ENCODE data around the gene PI4K2A.

PI4K2A gene

DNA sequence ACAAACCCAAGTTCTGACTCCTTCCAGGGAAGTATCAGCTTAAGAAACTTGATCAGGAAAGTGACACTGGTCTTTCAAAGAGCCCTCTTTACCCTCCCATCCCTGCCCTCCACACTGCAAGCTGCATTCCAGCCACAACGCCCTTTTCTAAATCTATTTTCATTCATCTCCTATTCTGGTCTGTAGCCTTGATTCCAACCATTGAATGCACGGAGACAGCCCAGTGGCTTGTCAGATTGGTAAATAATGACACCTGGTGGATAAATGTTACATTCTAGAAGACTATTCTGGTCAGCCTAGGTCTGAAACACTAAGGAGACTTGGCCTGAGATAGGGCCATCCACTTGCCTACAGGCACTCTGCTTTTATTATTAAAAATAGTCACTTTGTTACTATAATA, 28.1 kb upstream of the PI4K2A start:
- H3K9me3 ChIP-seq (ENCODE audit: insufficient read depth, low read length), result no peaks in the 10 kb centered on the region
- TF ChIP-seq EZH2phosphoT487 (conservative IDR thresholded peaks at IDR 0.05; ENCODE audit: low read length) (no peak), CTCF (IDR thresholded peaks at IDR 0.05; ENCODE audit: insufficient read depth, low read length, poor library complexity, severe bottlenecking) (no peak)
- no peak overlapping the region for H3K4me3 ChIP-seq (ENCODE audit: insufficient read depth, low read length, poor library complexity, severe bottlenecking)
- H3K36me3 ChIP-seq (ENCODE audit: low read length), result no peaks in the 10 kb centered on the region
- no peaks in the 10 kb centered on the region for H3K9me2 ChIP-seq (replicated peaks; ENCODE audit: insufficient read depth, low read length)
- no peak overlapping the region for H3K9ac ChIP-seq (ENCODE audit: low read length)
- H4K20me1 ChIP-seq (ENCODE audit: low read depth, low read length), result no peaks in the 10 kb centered on the region
- H3K79me2 ChIP-seq (ENCODE audit: insufficient read depth, low read length), result no peaks in the 10 kb centered on the region
- no peaks in the 10 kb centered on the region for H3F3A ChIP-seq (ENCODE audit: insufficient read depth)
- H2AFZ ChIP-seq (ENCODE audit: low read depth, low read length, severe bottlenecking), result no peak overlapping the region
- H3K27me3 ChIP-seq (ENCODE audit: low read length), result no peaks in the 10 kb centered on the region
- no peak overlapping the region for H3K27ac ChIP-seq (ENCODE audit: low read depth, low read length)
- H3K4me2 ChIP-seq (ENCODE audit: low read depth, low read length, poor library complexity, severe bottlenecking), result no peak overlapping the region

DNA sequence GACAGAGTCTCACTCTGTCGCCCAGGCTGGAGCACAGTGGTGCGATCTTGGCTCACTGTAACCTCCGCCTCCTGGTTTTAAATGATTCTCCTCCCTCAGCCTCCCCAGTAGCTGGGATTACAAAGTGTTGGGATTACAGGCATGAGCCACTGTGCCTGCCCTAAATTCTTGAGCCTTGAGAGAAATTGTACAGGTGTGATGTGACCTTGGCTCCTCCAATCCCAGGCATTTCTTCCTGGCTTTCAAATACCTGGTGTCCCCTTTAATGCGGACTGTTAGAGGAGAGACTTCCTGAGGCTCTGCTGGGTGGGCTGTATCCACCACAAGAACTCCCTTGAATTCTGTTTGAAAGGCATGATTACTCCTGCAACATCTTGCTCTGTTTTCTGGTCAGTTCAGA, 22.2 kb upstream of the PI4K2A start:
- H2AFZ ChIP-seq (ENCODE audit: low read depth, low read length, severe bottlenecking), result no peak overlapping the region
- no peaks in the 10 kb centered on the region for H3F3A ChIP-seq (ENCODE audit: insufficient read depth)
- H3K36me3 ChIP-seq (ENCODE audit: low read length), result no peaks in the 10 kb centered on the region
- H3K27ac ChIP-seq (ENCODE audit: low read depth, low read length), result no peak overlapping the region
- H3K9me3 ChIP-seq (ENCODE audit: insufficient read depth, low read length), result no peaks in the 10 kb centered on the region
- H3K27me3 ChIP-seq (ENCODE audit: low read length), result no peaks in the 10 kb centered on the region
- H4K20me1 ChIP-seq (ENCODE audit: low read depth, low read length), result no peaks in the 10 kb centered on the region
- no peak overlapping the region for H3K9ac ChIP-seq (ENCODE audit: low read length)
- no peak overlapping the region for H3K4me3 ChIP-seq (ENCODE audit: insufficient read depth, low read length, poor library complexity, severe bottlenecking)
- H3K79me2 ChIP-seq (ENCODE audit: insufficient read depth, low read length), result no peaks in the 10 kb centered on the region
- no peak overlapping the region for H3K4me2 ChIP-seq (ENCODE audit: low read depth, low read length, poor library complexity, severe bottlenecking)
- no peaks in the 10 kb centered on the region for H3K9me2 ChIP-seq (replicated peaks; ENCODE audit: insufficient read depth, low read length)
- TF ChIP-seq EZH2phosphoT487 (conservative IDR thresholded peaks at IDR 0.05; ENCODE audit: low read length) (no peak), CTCF (IDR thresholded peaks at IDR 0.05; ENCODE audit: insufficient read depth, low read length, poor library complexity, severe bottlenecking) (no peak)

- no peak overlapping the region for H3K4me2 ChIP-seq (ENCODE audit: low read depth, low read length, poor library complexity, severe bottlenecking)
- no peaks in the 10 kb centered on the region for H3K79me2 ChIP-seq (ENCODE audit: insufficient read depth, low read length)
- H3K4me3 ChIP-seq (ENCODE audit: insufficient read depth, low read length, poor library complexity, severe bottlenecking), result no peak overlapping the region
- TF ChIP-seq CTCF (IDR thresholded peaks at IDR 0.05; ENCODE audit: insufficient read depth, low read length, poor library complexity, severe bottlenecking), result no peak
- no peak for TF ChIP-seq EZH2phosphoT487 (conservative IDR thresholded peaks at IDR 0.05; ENCODE audit: low read length)
- no peaks in the 10 kb centered on the region for H4K20me1 ChIP-seq (ENCODE audit: low read depth, low read length)
- H3K27me3 ChIP-seq (ENCODE audit: low read length), result no peaks in the 10 kb centered on the region
- no peaks in the 10 kb centered on the region for H3K9me2 ChIP-seq (replicated peaks; ENCODE audit: insufficient read depth, low read length)
- no peak overlapping the region for H2AFZ ChIP-seq (ENCODE audit: low read depth, low read length, severe bottlenecking)
- no peaks in the 10 kb centered on the region for H3F3A ChIP-seq (ENCODE audit: insufficient read depth)
- H3K9me3 ChIP-seq (ENCODE audit: insufficient read depth, low read length), result no peaks in the 10 kb centered on the region
- H3K9ac ChIP-seq (ENCODE audit: low read length), result no peak overlapping the region
- no peak overlapping the region for H3K27ac ChIP-seq (ENCODE audit: low read depth, low read length)
- H3K36me3 ChIP-seq (ENCODE audit: low read length), result no peaks in the 10 kb centered on the region
These were observed 21.7 kb upstream of the PI4K2A start for GRCh38 chr10:97618733-97619132.

GRCh38 chr10:97623277-97623676, 17.2 kb upstream of the PI4K2A start:
- Histone ChIP-seq H3K79me2 (ENCODE audit: insufficient read depth, low read length) (no peaks in the 10 kb centered on the region), H3F3A (ENCODE audit: insufficient read depth) (no peaks in the 10 kb centered on the region), H3K9me2 (replicated peaks; ENCODE audit: insufficient read depth, low read length) (no peaks in the 10 kb centered on the region), H3K9ac (ENCODE audit: low read length) (no peak overlapping the region), H3K27ac (ENCODE audit: low read depth, low read length) (no peak overlapping the region), H3K27me3 (ENCODE audit: low read length) (no peaks in the 10 kb centered on the region), H2AFZ (ENCODE audit: low read depth, low read length, severe bottlenecking) (no peak overlapping the region), H3K4me2 (ENCODE audit: low read depth, low read length, poor library complexity, severe bottlenecking) (no peak overlapping the region), H4K20me1 (ENCODE audit: low read depth, low read length) (no peaks in the 10 kb centered on the region), H3K4me3 (ENCODE audit: insufficient read depth, low read length, poor library complexity, severe bottlenecking) (no peak overlapping the region), H3K9me3 (ENCODE audit: insufficient read depth, low read length) (no peaks in the 10 kb centered on the region), H3K36me3 (ENCODE audit: low read length) (no peaks in the 10 kb centered on the region)
- TF ChIP-seq CTCF (IDR thresholded peaks at IDR 0.05; ENCODE audit: insufficient read depth, low read length, poor library complexity, severe bottlenecking), result no peak
- TF ChIP-seq EZH2phosphoT487 (conservative IDR thresholded peaks at IDR 0.05; ENCODE audit: low read length), result no peak
